SK-N-SH treated with all-trans-retinoic acid at 6 μM for 48 hours (cell line): ENCODE results near the gene PDCD4.

ENCODE experiments used
- ARNTL ChIP-seq: fragments of 450-650 bp; formaldehyde crosslinking; IDR thresholded peaks from 2 replicates; pipeline ENCODE4 v1.5.0; 2020; ENCODE audit warnings: low read depth, mild to moderate bottlenecking, moderate library complexity, borderline replicate concordance
- BACH2 ChIP-seq: fragments of 250-450 bp; sonication (Bioruptor Pico); IDR thresholded peaks from 2 replicates; pipeline ENCODE4 v1.9.0; 2021; ENCODE audit warnings: mild to moderate bottlenecking, borderline replicate concordance
- CSDC2 ChIP-seq: fragments of 250-450 bp; sonication (Bioruptor Pico); IDR thresholded peaks from 2 replicates; pipeline ENCODE4 v1.5.0; 2020; ENCODE audit warnings: mild to moderate bottlenecking, moderate library complexity
- RARB ChIP-seq: fragments of 250-450 bp; sonication (Bioruptor Pico); IDR thresholded peaks from 2 replicates; pipeline ENCODE4 v1.8.0; 2021; ENCODE audit warnings: mild to moderate bottlenecking, moderate library complexity
- SNAI2 ChIP-seq: fragments of 250-450 bp; sonication (Bioruptor Pico); IDR thresholded peaks from 2 replicates; pipeline ENCODE4 v1.5.0; 2020; ENCODE audit warnings: mild to moderate bottlenecking, moderate library complexity
- TCF4 ChIP-seq: fragments of 250-450 bp; sonication (Bioruptor Pico); IDR thresholded peaks from 2 replicates; pipeline ENCODE4 v1.8.0; 2021; ENCODE audit warnings: mild to moderate bottlenecking, moderate library complexity, borderline replicate concordance
- ZFP3 ChIP-seq: fragments of 250-450 bp; sonication (Bioruptor Pico); IDR thresholded peaks from 2 replicates; pipeline ENCODE4 v1.5.0; 2020; ENCODE audit warnings: mild to moderate bottlenecking, moderate library complexity
- ZFP30 ChIP-seq: fragments of 450-650 bp; formaldehyde crosslinking; IDR thresholded peaks from 2 replicates; pipeline ENCODE4 v1.5.0; 2022; ENCODE audit warnings: mild to moderate bottlenecking, moderate library complexity
- ZNF565 ChIP-seq: fragments of 450-650 bp; formaldehyde crosslinking; conservative IDR thresholded peaks from 2 replicates; pipeline ENCODE4 v1.5.0; 2020; ENCODE audit warnings: low read depth, mild to moderate bottlenecking, moderate library complexity
- ZNF70 ChIP-seq: fragments of 450-650 bp; formaldehyde crosslinking; IDR thresholded peaks from 2 replicates; pipeline ENCODE4 v1.5.0; 2020; ENCODE audit warnings: mild to moderate bottlenecking, moderate library complexity
- TF ChIP-seq, protein P1 (sequence below): fragments of 250-450 bp; sonication (Bioruptor Pico); IDR thresholded peaks from 2 replicates; pipeline ENCODE4 v1.5.0; 2020; ENCODE audit warnings: mild to moderate bottlenecking, moderate library complexity
- TF ChIP-seq, protein P2 (sequence below): fragments of 250-450 bp; sonication (Bioruptor Pico); IDR thresholded peaks from 2 replicates; pipeline ENCODE4 v1.5.1; 2020; ENCODE audit warnings: low read depth, mild to moderate bottlenecking, moderate library complexity

DNA sequence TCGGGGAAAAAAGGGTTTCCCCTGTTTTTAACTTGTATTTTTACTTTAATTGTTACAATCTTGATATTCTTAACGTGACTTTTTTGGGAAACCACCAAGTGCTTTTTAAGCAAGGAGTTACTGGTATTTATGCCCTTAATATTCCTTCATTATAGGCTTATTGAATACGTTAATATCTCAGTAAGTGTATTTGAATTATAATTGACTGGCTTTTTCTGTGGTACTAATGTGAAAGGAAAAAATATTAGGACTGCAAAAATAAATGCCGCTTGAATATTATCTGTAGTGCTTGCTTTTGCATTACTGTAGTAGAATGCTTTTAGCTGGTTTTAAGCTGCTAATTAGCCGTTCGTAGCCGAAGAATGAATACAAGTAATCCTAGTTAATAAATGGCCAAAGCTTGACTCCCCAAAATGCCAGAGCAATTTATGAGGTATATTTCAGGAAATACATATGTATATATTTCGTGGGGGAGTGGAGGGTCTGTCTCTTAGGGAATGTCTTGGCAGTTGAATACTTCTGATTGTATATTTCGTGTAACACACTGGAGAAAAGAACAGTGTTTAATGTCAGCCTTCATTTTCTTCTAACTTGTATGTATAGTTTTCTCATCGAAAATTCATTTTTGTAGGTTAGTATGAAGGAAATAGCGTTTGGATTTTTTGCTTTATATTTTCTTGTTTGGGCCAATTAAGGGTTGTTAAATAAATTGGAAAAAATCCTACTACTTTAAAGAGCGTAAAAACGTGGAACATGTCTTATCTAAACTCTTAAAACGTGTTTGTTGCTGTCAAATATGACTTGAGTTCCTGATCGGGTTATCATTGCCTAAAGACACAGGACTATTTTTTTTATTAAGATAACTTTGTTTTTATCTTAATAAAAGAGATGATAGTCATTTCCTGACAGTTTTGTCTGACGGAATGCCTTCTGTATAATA, 1.5 kb downstream of the PDCD4 start:
- no peak for TF ChIP-seq ZNF565 (CRISPR knock-in tag)
- TF ChIP-seq ZNF70 (CRISPR knock-in tag) = no peak
- TF ChIP-seq ZFP3 (CRISPR knock-in tag) = no peak
- TF ChIP-seq ARNTL (CRISPR knock-in tag) = no peak
- TF ChIP-seq BACH2 (CRISPR knock-in tag) = no peak
- no peak for TF ChIP-seq TCF4
- TF ChIP-seq, protein P1, sequence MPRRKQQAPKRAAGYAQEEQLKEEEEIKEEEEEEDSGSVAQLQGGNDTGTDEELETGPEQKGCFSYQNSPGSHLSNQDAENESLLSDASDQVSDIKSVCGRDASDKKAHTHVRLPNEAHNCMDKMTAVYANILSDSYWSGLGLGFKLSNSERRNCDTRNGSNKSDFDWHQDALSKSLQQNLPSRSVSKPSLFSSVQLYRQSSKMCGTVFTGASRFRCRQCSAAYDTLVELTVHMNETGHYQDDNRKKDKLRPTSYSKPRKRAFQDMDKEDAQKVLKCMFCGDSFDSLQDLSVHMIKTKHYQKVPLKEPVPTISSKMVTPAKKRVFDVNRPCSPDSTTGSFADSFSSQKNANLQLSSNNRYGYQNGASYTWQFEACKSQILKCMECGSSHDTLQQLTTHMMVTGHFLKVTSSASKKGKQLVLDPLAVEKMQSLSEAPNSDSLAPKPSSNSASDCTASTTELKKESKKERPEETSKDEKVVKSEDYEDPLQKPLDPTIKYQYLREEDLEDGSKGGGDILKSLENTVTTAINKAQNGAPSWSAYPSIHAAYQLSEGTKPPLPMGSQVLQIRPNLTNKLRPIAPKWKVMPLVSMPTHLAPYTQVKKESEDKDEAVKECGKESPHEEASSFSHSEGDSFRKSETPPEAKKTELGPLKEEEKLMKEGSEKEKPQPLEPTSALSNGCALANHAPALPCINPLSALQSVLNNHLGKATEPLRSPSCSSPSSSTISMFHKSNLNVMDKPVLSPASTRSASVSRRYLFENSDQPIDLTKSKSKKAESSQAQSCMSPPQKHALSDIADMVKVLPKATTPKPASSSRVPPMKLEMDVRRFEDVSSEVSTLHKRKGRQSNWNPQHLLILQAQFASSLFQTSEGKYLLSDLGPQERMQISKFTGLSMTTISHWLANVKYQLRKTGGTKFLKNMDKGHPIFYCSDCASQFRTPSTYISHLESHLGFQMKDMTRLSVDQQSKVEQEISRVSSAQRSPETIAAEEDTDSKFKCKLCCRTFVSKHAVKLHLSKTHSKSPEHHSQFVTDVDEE = no peak
- TF ChIP-seq RARB (CRISPR knock-in tag) = no peak
- TF ChIP-seq SNAI2 (CRISPR knock-in tag) = no peak
- no peak for TF ChIP-seq ZFP30 (CRISPR knock-in tag)
- TF ChIP-seq CSDC2 (CRISPR knock-in tag) = no peak
- TF ChIP-seq, protein P2, sequence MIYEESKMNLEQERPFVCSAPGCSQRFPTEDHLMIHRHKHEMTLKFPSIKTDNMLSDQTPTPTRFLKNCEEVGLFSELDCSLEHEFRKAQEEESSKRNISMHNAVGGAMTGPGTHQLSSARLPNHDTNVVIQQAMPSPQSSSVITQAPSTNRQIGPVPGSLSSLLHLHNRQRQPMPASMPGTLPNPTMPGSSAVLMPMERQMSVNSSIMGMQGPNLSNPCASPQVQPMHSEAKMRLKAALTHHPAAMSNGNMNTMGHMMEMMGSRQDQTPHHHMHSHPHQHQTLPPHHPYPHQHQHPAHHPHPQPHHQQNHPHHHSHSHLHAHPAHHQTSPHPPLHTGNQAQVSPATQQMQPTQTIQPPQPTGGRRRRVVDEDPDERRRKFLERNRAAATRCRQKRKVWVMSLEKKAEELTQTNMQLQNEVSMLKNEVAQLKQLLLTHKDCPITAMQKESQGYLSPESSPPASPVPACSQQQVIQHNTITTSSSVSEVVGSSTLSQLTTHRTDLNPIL = 0 out of 2 replicates have a peak, but pooled peaks have one; percentile 17
